Astrocyte (in vitro differentiated cells and primary cell): ENCODE results near the gene CASK. TPM values are rescaled to one million over a fixed set of nuclear protein-coding genes. Genes with fewer than 3 reads are reported as not detected.

ENCODE experiments used
- DNase-seq: peaks from one replicate; pipeline ENCODE4 v3.0.0-alpha.2; 2010; ENCODE audit warnings: low read depth
- FAIRE-seq: peaks from 2 replicates; lab custom pipeline; 2011; peaks lifted over from hg19 to GRCh38; lab: Jason Lieb, UNC
- H2AFZ ChIP-seq: 2 replicates; pipeline ENCODE4 v1.6.0; 2012; ENCODE audit warnings: low read depth, low read length, inconsistent platforms
- H3K27ac ChIP-seq: 2 replicates; pipeline ENCODE4 v1.5.1; 2011; ENCODE audit warnings: low read depth, low read length, inconsistent platforms
- H3K27me3 ChIP-seq: 2 replicates; pipeline ENCODE4 v1.6.0; 2011; ENCODE audit warnings: low read length, inconsistent platforms; ENCODE audit not compliant: insufficient read depth
- H3K36me3 ChIP-seq: 2 replicates; pipeline ENCODE4 v1.5.1; 2011; ENCODE audit warnings: low read length, inconsistent platforms; ENCODE audit not compliant: insufficient read depth
- H3K4me1 ChIP-seq: 2 replicates; pipeline ENCODE4 v1.5.1; 2011; ENCODE audit warnings: low read length, inconsistent platforms; ENCODE audit not compliant: insufficient read depth
- H3K4me2 ChIP-seq: 2 replicates; pipeline ENCODE4 v1.6.0; 2012; ENCODE audit warnings: low read length, inconsistent platforms
- H3K4me3 ChIP-seq: 2 replicates; pipeline ENCODE4 v1.5.1; 2011; ENCODE audit warnings: low read depth, mild to moderate bottlenecking, low read length, inconsistent platforms; ENCODE audit not compliant: insufficient read depth
- H3K79me2 ChIP-seq: 2 replicates; pipeline ENCODE4 v1.6.0; 2012; ENCODE audit warnings: mild to moderate bottlenecking, low read length, inconsistent platforms; ENCODE audit not compliant: insufficient read depth
- H3K9ac ChIP-seq: 2 replicates; pipeline ENCODE4 v1.6.0; 2012; ENCODE audit warnings: mild to moderate bottlenecking, low read length, inconsistent platforms
- H3K9me3 ChIP-seq: 2 replicates; pipeline ENCODE4 v1.5.1; 2012; ENCODE audit warnings: low read depth, mild to moderate bottlenecking, low read length, inconsistent platforms; ENCODE audit not compliant: insufficient read depth
- H4K20me1 ChIP-seq: 2 replicates; pipeline ENCODE4 v1.6.0; 2012; ENCODE audit warnings: low read length, inconsistent platforms; ENCODE audit not compliant: insufficient read depth
- H3K27ac Mint-ChIP-seq: one replicate; pipeline ENCODE4 v1.8.0; 2021; ENCODE audit warnings: mild to moderate bottlenecking, mixed read lengths; ENCODE audit not compliant: unreplicated experiment
- H3K27me3 Mint-ChIP-seq: one replicate; pipeline ENCODE4 v1.8.0; 2021; ENCODE audit warnings: low read depth, mixed read lengths; ENCODE audit not compliant: unreplicated experiment
- H3K36me3 Mint-ChIP-seq: one replicate; pipeline ENCODE4 v1.8.0; 2021; ENCODE audit warnings: low read depth, mixed read lengths; ENCODE audit not compliant: unreplicated experiment
- H3K4me1 Mint-ChIP-seq: one replicate; pipeline ENCODE4 v1.8.0; 2021; ENCODE audit warnings: low read depth, mixed read lengths; ENCODE audit not compliant: unreplicated experiment
- H3K4me3 Mint-ChIP-seq: one replicate; pipeline ENCODE4 v1.8.0; 2021; ENCODE audit warnings: mild to moderate bottlenecking, moderate library complexity, mixed read lengths; ENCODE audit not compliant: unreplicated experiment
- H3K9me3 Mint-ChIP-seq: one replicate; pipeline ENCODE4 v1.8.0; 2021; ENCODE audit warnings: mild to moderate bottlenecking, mixed read lengths; ENCODE audit not compliant: unreplicated experiment
- CTCF ChIP-seq: IDR thresholded peaks from 2 replicates; pipeline ENCODE4 v1.5.1; 2011; ENCODE audit warnings: low read depth, mild to moderate bottlenecking, inconsistent platforms, low read length, moderate library complexity; ENCODE audit not compliant: insufficient read depth
- EZH2 ChIP-seq: IDR thresholded peaks from 2 replicates; pipeline ENCODE4 v1.6.1; 2012; ENCODE audit warnings: mild to moderate bottlenecking, low read length, inconsistent platforms; ENCODE audit not compliant: insufficient read depth
- total RNA-seq: library from RNA; stranded (reverse); gene quantifications from 2 replicates; pipeline ENCODE4 v1.2.1, GENCODE V29; 2021

CASK gene
- total RNA-seq, 1 donor from 2014 or later, result 99.3 TPM

- peak; percentile 59 for FAIRE-seq
- H3K4me1 ChIP-seq, result no peaks in the 10 kb centered on the region
- no peak overlapping the region for H2AFZ ChIP-seq
- Mint-ChIP-seq H3K27ac (no peak overlapping the region), H3K4me3 (no peak overlapping the region), H3K4me1 (peaks cover 2% of the 10 kb centered on the region), H3K27me3 (no peaks in the 10 kb centered on the region), H3K36me3 (peaks cover 4% of the 10 kb centered on the region), H3K9me3 (no peaks in the 10 kb centered on the region)
- H3K4me3 ChIP-seq, result no peak overlapping the region
- H3K79me2 ChIP-seq, result no peaks in the 10 kb centered on the region
- H3K9me3 ChIP-seq, result no peaks in the 10 kb centered on the region
- no peak for DNase-seq
- H3K27me3 ChIP-seq, result no peaks in the 10 kb centered on the region
- TF ChIP-seq CTCF, result no peak
- TF ChIP-seq EZH2, result no peak
- no peaks in the 10 kb centered on the region for H3K36me3 ChIP-seq
- H3K27ac ChIP-seq, result no peak overlapping the region
- H4K20me1 ChIP-seq, result no peaks in the 10 kb centered on the region
- no peak overlapping the region for H3K9ac ChIP-seq
- no peak overlapping the region for H3K4me2 ChIP-seq
These were observed 406.2 kb downstream of the CASK start for GRCh38 chrX:41516999-41517765.

- H3K9me3 Mint-ChIP-seq, result no peaks in the 10 kb centered on the region
- Histone ChIP-seq H3K9ac (no peak overlapping the region), H3K79me2 (no peaks in the 10 kb centered on the region), H3K4me1 (no peaks in the 10 kb centered on the region), H3K4me2 (no peak overlapping the region), H3K27me3 (no peaks in the 10 kb centered on the region), H2AFZ (no peak overlapping the region), H3K9me3 (no peaks in the 10 kb centered on the region), H3K36me3 (no peaks in the 10 kb centered on the region), H4K20me1 (no peaks in the 10 kb centered on the region), H3K27ac (no peak overlapping the region), H3K4me3 (no peak overlapping the region)
- H3K27ac Mint-ChIP-seq, result no peak overlapping the region
- no peak for DNase-seq
- no peaks in the 10 kb centered on the region for H3K27me3 Mint-ChIP-seq
- no peak overlapping the region for H3K4me3 Mint-ChIP-seq
- peak; percentile 39 for FAIRE-seq
- H3K36me3 Mint-ChIP-seq, result peaks cover 3% of the 10 kb centered on the region
- H3K4me1 Mint-ChIP-seq, result peaks cover 2% of the 10 kb centered on the region
- no peak for TF ChIP-seq EZH2
- TF ChIP-seq CTCF, result no peak
These were observed 406.9 kb downstream of the CASK start for GRCh38 chrX:41516456-41516855.

- peaks cover 2% of the 10 kb centered on the region for H3K4me1 Mint-ChIP-seq
- H3K27ac Mint-ChIP-seq, result no peak overlapping the region
- Histone ChIP-seq H2AFZ (no peak overlapping the region), H3K27ac (no peak overlapping the region), H3K79me2 (no peaks in the 10 kb centered on the region), H3K9me3 (no peaks in the 10 kb centered on the region), H3K9ac (no peak overlapping the region), H3K4me1 (no peaks in the 10 kb centered on the region), H4K20me1 (no peaks in the 10 kb centered on the region), H3K4me2 (no peak overlapping the region), H3K36me3 (no peaks in the 10 kb centered on the region), H3K4me3 (no peak overlapping the region), H3K27me3 (no peaks in the 10 kb centered on the region)
- TF ChIP-seq EZH2, result no peak
- no peak for TF ChIP-seq CTCF
- peaks cover 2% of the 10 kb centered on the region for H3K36me3 Mint-ChIP-seq
- no peaks in the 10 kb centered on the region for H3K9me3 Mint-ChIP-seq
- H3K4me3 Mint-ChIP-seq, result no peak overlapping the region
- H3K27me3 Mint-ChIP-seq, result no peaks in the 10 kb centered on the region
- FAIRE-seq (peak; percentile 86), DNase-seq (no peak)
These were observed 408.0 kb downstream of the CASK start for GRCh38 chrX:41515376-41515775.
